ENCODE data around the gene KRT35.

GRCh38 chr17:41523225-41523593 lies 42.3 kb upstream of the KRT35 start:
- no peak for TF ChIP-seq CTCF (IDR thresholded peaks at IDR 0.05 in 4 of 5, conservative IDR thresholded peaks at IDR 0.05 in 1 of 5)
- no peak for TF ChIP-seq POLR2A (IDR thresholded peaks at IDR 0.05)

All from gastrocnemius medialis (tissue), 4 donors.